ENCODE measurements around the gene VPS13C.

The VPS13C gene

GRCh38 chr15:61828008-61828407, 232.2 kb downstream of the VPS13C start:
- TF ChIP-seq EP300 (IDR thresholded peaks at IDR 0.05; ENCODE audit: borderline replicate concordance): no peak
- TF ChIP-seq CREB1 (IDR thresholded peaks at IDR 0.05; ENCODE audit: low read depth): no peak
- no peak for TF ChIP-seq REST (IDR thresholded peaks at IDR 0.05; ENCODE audit: low read depth)
- no peak for TF ChIP-seq MAX (IDR thresholded peaks at IDR 0.05)
- no peak for TF ChIP-seq FOXM1 (IDR thresholded peaks at IDR 0.05; ENCODE audit: borderline replicate concordance, low read depth)
- TF ChIP-seq USF1 (IDR thresholded peaks at IDR 0.05): no peak
- no peak for TF ChIP-seq CEBPB (IDR thresholded peaks at IDR 0.05)
- TF ChIP-seq EGR1 (IDR thresholded peaks at IDR 0.05): no peak
- no peak for TF ChIP-seq NFIC (IDR thresholded peaks at IDR 0.05)
- TF ChIP-seq ZBTB7A (IDR thresholded peaks at IDR 0.05; ENCODE audit: low read depth): no peak
- TF ChIP-seq TEAD4 (IDR thresholded peaks at IDR 0.05): no peak
- TF ChIP-seq YY1 (IDR thresholded peaks at IDR 0.05; ENCODE audit: low read depth): no peak

- TF ChIP-seq RAD21 (IDR thresholded peaks at IDR 0.05; ENCODE audit: low read depth): no peak
Measured at GRCh38 chr15:61827131-61827530, 233.1 kb downstream of the VPS13C start.

GRCh38 chr15:61824291-61824690, 236.0 kb downstream of the VPS13C start:
- TF ChIP-seq MAX (IDR thresholded peaks at IDR 0.05) (no peak), USF1 (IDR thresholded peaks at IDR 0.05) (no peak), EP300 (IDR thresholded peaks at IDR 0.05; ENCODE audit: borderline replicate concordance) (no peak), CREB1 (IDR thresholded peaks at IDR 0.05; ENCODE audit: low read depth) (no peak), REST (IDR thresholded peaks at IDR 0.05; ENCODE audit: low read depth) (no peak), YY1 (IDR thresholded peaks at IDR 0.05; ENCODE audit: low read depth) (no peak), RAD21 (IDR thresholded peaks at IDR 0.05; ENCODE audit: low read depth) (no peak), TEAD4 (IDR thresholded peaks at IDR 0.05) (no peak), EGR1 (IDR thresholded peaks at IDR 0.05) (no peak), TCF12 (IDR thresholded peaks at IDR 0.05; ENCODE audit: low read depth) (no peak), CEBPB (IDR thresholded peaks at IDR 0.05) (no peak), TAF1 (IDR thresholded peaks at IDR 0.05; ENCODE audit: low read depth) (no peak), FOXM1 (IDR thresholded peaks at IDR 0.05; ENCODE audit: borderline replicate concordance, low read depth) (no peak), NFIC (IDR thresholded peaks at IDR 0.05) (no peak), ZBTB7A (IDR thresholded peaks at IDR 0.05; ENCODE audit: low read depth) (no peak)

GRCh38 chr15:61822511-61822910, 237.7 kb downstream of the VPS13C start:
- TF ChIP-seq USF1 (IDR thresholded peaks at IDR 0.05): no peak
- no peak for TF ChIP-seq EGR1 (IDR thresholded peaks at IDR 0.05)
- no peak for TF ChIP-seq ZBTB7A (IDR thresholded peaks at IDR 0.05; ENCODE audit: low read depth)
- TF ChIP-seq NFIC (IDR thresholded peaks at IDR 0.05): no peak

- TF ChIP-seq MAX (IDR thresholded peaks at IDR 0.05) (no peak), USF1 (IDR thresholded peaks at IDR 0.05) (no peak), NFIC (IDR thresholded peaks at IDR 0.05) (no peak), TCF12 (IDR thresholded peaks at IDR 0.05; ENCODE audit: low read depth) (no peak), CREB1 (IDR thresholded peaks at IDR 0.05; ENCODE audit: low read depth) (no peak), TAF1 (IDR thresholded peaks at IDR 0.05; ENCODE audit: low read depth) (no peak), RAD21 (IDR thresholded peaks at IDR 0.05; ENCODE audit: low read depth) (no peak), ZBTB7A (IDR thresholded peaks at IDR 0.05; ENCODE audit: low read depth) (no peak), YY1 (IDR thresholded peaks at IDR 0.05; ENCODE audit: low read depth) (no peak), CEBPB (IDR thresholded peaks at IDR 0.05) (no peak), EP300 (IDR thresholded peaks at IDR 0.05; ENCODE audit: borderline replicate concordance) (no peak), REST (IDR thresholded peaks at IDR 0.05; ENCODE audit: low read depth) (no peak), EGR1 (IDR thresholded peaks at IDR 0.05) (no peak), FOXM1 (IDR thresholded peaks at IDR 0.05; ENCODE audit: borderline replicate concordance, low read depth) (no peak), TEAD4 (IDR thresholded peaks at IDR 0.05) (no peak)
Measured at GRCh38 chr15:61820951-61821350, 239.3 kb downstream of the VPS13C start.
